Liver (tissue), 9 donors: ENCODE results near the gene DPP6. TPM values are rescaled to one million over a fixed set of nuclear protein-coding genes. Genes with fewer than 3 reads are reported as not detected.

Experiments used
- DNase-seq: peaks from one replicate; pipeline ENCODE4 v3.0.0-alpha.2; 2017; ENCODE audit warnings: low spot score
- H3K27ac ChIP-seq, 2 donors: one replicate each; pipeline ENCODE4 v1.7.0; 2013; ENCODE audit warnings: inconsistent platforms in 2 of 2, low read length in 2 of 2, control low read depth in 1 of 2, low read depth in 1 of 2, mild to moderate bottlenecking in 1 of 2
- H3K27me3 ChIP-seq, 4 donors: one replicate each; pipeline versions ENCODE4 v1.6.1 to v1.7.0; 2013; ENCODE audit warnings: low read length in 3 of 4, inconsistent platforms in 1 of 4, mild to moderate bottlenecking in 1 of 4, moderate library complexity in 1 of 4; ENCODE audit not compliant: control insufficient read depth in 4 of 4, insufficient read depth in 4 of 4
- H3K36me3 ChIP-seq, 4 donors: one replicate each; pipeline versions ENCODE4 v1.6.1 to v1.7.0; 2013; ENCODE audit warnings: low read length in 3 of 4, mild to moderate bottlenecking in 3 of 4, low read depth in 1 of 4, moderate library complexity in 1 of 4; ENCODE audit not compliant: control insufficient read depth in 4 of 4, insufficient read depth in 3 of 4
- H3K4me1 ChIP-seq, 4 donors: one replicate each; pipeline versions ENCODE4 v1.6.1 to v1.7.0; 2013; ENCODE audit warnings: low read length in 3 of 4, mild to moderate bottlenecking in 3 of 4, moderate library complexity in 1 of 4; ENCODE audit not compliant: control insufficient read depth in 4 of 4, insufficient read depth in 4 of 4
- H3K4me3 ChIP-seq, 3 donors: one replicate each; pipeline versions ENCODE4 v1.6.1 to v1.7.0; 2013; ENCODE audit warnings: low read length in 3 of 3, control low read depth in 1 of 3, low read depth in 1 of 3, mild to moderate bottlenecking in 1 of 3
- H3K9ac ChIP-seq, 2 donors: one replicate each; pipeline ENCODE4 v1.7.0; 2013; ENCODE audit warnings: low read length in 2 of 2, mild to moderate bottlenecking in 2 of 2, moderate library complexity in 2 of 2, control low read depth in 1 of 2, low read depth in 1 of 2
- H3K9me3 ChIP-seq, 4 donors: one replicate each; pipeline versions ENCODE4 v1.6.1 to v1.7.0; 2013; ENCODE audit warnings: low read length in 3 of 4; ENCODE audit not compliant: control insufficient read depth in 4 of 4
- CTCF ChIP-seq: fragments of 150-350 bp; IDR thresholded peaks from 2 replicates; pipeline ENCODE4 v1.5.1; 2017; ENCODE audit warnings: improper control_type of control experiment, low read depth, low read length; ENCODE audit not compliant: missing input control
- FOXA1 ChIP-seq: IDR thresholded peaks from 2 replicates; pipeline ENCODE4 v1.6.1; 2016; ENCODE audit warnings: antibody characterized with exemption
- HNF4A ChIP-seq, 2 donors: conservative IDR thresholded peaks; 2 replicates each; pipeline ENCODE4 v1.6.1; 2016; ENCODE audit warnings: antibody characterized with exemption in 2 of 2, mild to moderate bottlenecking in 2 of 2
- HNF4G ChIP-seq: IDR thresholded peaks from 2 replicates; pipeline ENCODE4 v1.6.1; 2016; ENCODE audit warnings: antibody characterized with exemption
- JUND ChIP-seq, 2 donors: IDR thresholded peaks; 2 replicates each; pipeline ENCODE4 v1.6.1; 2016; ENCODE audit warnings: antibody characterized with exemption in 2 of 2
- NR2F2 ChIP-seq: IDR thresholded peaks from 2 replicates; pipeline ENCODE4 v1.6.1; 2016; ENCODE audit warnings: antibody characterized with exemption
- RXRA ChIP-seq, 2 donors: IDR thresholded peaks; 2 replicates each; pipeline ENCODE4 v1.6.1; 2017 to 2018; ENCODE audit warnings: antibody characterized with exemption in 2 of 2, mild to moderate bottlenecking in 1 of 2
- TAF1 ChIP-seq: conservative IDR thresholded peaks from 2 replicates; pipeline ENCODE4 v1.6.1; 2016; ENCODE audit warnings: antibody characterized with exemption, mild to moderate bottlenecking
- YY1 ChIP-seq: IDR thresholded peaks from 2 replicates; pipeline ENCODE4 v1.6.1; 2016; ENCODE audit warnings: antibody characterized with exemption, mild to moderate bottlenecking
- ZBTB33 ChIP-seq: IDR thresholded peaks from 2 replicates; pipeline ENCODE4 v1.6.1; 2016; ENCODE audit warnings: antibody characterized with exemption
- WGBS: extraction: QIAGEN DNeasy Blood & Tissue Kit; methylation state at CpG from one replicate; pipeline ENCODE4 v1.1.7; 2013; 5-methylcytosine and 5-hydroxymethylcytosine counted together
- polyA plus RNA-seq, 2 donors: library from polyadenylated mRNA; stranded (reverse) in 1 of 2; unstranded in 1 of 2; fragments of 200-250 nt in 1 of 2; fragments of >200 nt in 1 of 2; fragmentation: Nextera tagmentation in 1 of 2; extraction: Ambion mirVana in 1 of 2; gene quantifications; one replicate each; pipeline versions ENCODE4 v1.2.1 to v1.2.3, GENCODE V29; 2013 to 2015
- total RNA-seq, 2 donors: library from RNA; depleted of rRNA; stranded (reverse); fragments of >200 nt; gene quantifications; one replicate each; pipeline ENCODE4 v1.2.3, GENCODE V29; 2014
- TF ChIP-seq, protein P1 (sequence below): IDR thresholded peaks from 2 replicates; pipeline ENCODE4 v1.6.1; 2016; ENCODE audit warnings: antibody characterized with exemption, mild to moderate bottlenecking
- TF ChIP-seq, protein P2 (sequence below): IDR thresholded peaks from 2 replicates; pipeline ENCODE4 v1.6.1; 2016; ENCODE audit warnings: antibody characterized with exemption
- donor health status: healthy.
- donor health status: healthy.
- donor health status: healthy.
- donor health status: healthy.
- donor health status: healthy.

The DPP6 gene
- total and polyA plus RNA-seq, 4 donors = 0.01 TPM; not detected in 3

DNA sequence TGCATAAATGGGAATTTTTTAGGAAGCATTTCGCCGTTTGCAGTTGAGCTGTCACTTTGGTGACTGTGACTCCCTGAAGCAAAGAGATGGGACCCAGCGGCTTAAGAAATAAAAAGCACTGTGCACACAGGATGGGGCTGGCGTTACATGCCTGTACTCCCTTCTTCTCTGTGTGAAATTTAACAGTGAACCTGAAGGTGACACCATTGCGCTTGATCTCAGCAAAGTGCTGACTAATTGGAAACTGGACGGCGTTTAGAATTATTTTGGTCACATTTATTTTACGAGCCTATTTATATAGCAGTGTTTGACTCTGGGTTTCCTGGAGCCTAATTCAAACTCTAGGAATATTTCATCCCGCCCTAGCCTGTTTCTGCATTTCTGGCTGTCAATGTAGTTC lies 804.5 kb downstream of the DPP6 start (continued):
- TF ChIP-seq, protein P1, sequence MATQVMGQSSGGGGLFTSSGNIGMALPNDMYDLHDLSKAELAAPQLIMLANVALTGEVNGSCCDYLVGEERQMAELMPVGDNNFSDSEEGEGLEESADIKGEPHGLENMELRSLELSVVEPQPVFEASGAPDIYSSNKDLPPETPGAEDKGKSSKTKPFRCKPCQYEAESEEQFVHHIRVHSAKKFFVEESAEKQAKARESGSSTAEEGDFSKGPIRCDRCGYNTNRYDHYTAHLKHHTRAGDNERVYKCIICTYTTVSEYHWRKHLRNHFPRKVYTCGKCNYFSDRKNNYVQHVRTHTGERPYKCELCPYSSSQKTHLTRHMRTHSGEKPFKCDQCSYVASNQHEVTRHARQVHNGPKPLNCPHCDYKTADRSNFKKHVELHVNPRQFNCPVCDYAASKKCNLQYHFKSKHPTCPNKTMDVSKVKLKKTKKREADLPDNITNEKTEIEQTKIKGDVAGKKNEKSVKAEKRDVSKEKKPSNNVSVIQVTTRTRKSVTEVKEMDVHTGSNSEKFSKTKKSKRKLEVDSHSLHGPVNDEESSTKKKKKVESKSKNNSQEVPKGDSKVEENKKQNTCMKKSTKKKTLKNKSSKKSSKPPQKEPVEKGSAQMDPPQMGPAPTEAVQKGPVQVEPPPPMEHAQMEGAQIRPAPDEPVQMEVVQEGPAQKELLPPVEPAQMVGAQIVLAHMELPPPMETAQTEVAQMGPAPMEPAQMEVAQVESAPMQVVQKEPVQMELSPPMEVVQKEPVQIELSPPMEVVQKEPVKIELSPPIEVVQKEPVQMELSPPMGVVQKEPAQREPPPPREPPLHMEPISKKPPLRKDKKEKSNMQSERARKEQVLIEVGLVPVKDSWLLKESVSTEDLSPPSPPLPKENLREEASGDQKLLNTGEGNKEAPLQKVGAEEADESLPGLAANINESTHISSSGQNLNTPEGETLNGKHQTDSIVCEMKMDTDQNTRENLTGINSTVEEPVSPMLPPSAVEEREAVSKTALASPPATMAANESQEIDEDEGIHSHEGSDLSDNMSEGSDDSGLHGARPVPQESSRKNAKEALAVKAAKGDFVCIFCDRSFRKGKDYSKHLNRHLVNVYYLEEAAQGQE = no peak
- TF ChIP-seq NR2F2 = no peak
- TF ChIP-seq FOXA1 = no peak

DNA sequence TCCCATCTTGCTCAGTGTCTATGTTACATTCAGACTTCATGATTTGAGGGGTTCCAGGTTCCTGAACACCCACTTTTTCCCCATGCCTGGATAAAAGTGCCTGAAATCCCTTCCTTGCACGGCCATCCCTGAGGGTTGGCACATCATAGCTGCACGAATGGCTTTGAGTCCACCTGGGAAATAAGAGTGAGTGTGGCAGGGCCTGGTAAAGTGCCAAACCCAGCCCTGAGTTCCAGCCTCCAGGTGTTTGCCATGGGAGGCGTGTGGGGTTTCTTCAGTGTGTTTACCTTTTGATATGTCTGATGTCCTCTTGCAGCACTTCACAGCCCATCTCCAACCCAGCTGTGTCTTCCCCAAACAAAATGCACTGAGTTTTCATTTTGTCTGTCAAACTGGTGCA lies 805.0 kb downstream of the DPP6 start:
- no peak for DNase-seq
- H3K27ac ChIP-seq = no peak overlapping the region

More for the DNA sequence above, 805.0 kb downstream of the DPP6 start:
- no peaks in the 10 kb centered on the region for H3K36me3 ChIP-seq
- no peak overlapping the region for H3K9ac ChIP-seq
- no peaks in the 10 kb centered on the region for H3K27me3 ChIP-seq
- no peak overlapping the region for H3K4me3 ChIP-seq
- no peaks in the 10 kb centered on the region for H3K4me1 ChIP-seq
- WGBS = 84% methylated on average over 3 of the region's 3 CpGs
- TF ChIP-seq TAF1 (no peak), JUND (IDR thresholded peaks at IDR 0.05) (no peak), RXRA (IDR thresholded peaks at IDR 0.05) (no peak), YY1 (no peak), CTCF (no peak), HNF4A (conservative IDR thresholded peaks at IDR 0.05) (no peak), HNF4G (no peak), ZBTB33 (no peak)
- TF ChIP-seq, protein P2, sequence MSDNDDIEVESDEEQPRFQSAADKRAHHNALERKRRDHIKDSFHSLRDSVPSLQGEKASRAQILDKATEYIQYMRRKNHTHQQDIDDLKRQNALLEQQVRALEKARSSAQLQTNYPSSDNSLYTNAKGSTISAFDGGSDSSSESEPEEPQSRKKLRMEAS = no peak
- no peaks in the 10 kb centered on the region for H3K9me3 ChIP-seq
